Sigmoid colon (tissue), 3 donors: ENCODE measurements around the gene CHN2.

ENCODE experiments used
- POLR2A ChIP-seq, 2 donors: fragments of 450-650 bp; IDR thresholded peaks; one replicate each; pipeline ENCODE4 v1.6.1; 2016; ENCODE audit warnings: antibody characterized with exemption in 2 of 2, mild to moderate bottlenecking in 2 of 2, moderate library complexity in 2 of 2
- TF ChIP-seq, protein P1 (sequence below), 4 experiments: fragments of 450-650 bp in 3 of 4; fragments of 200-600 bp in 1 of 4; IDR thresholded peaks; one replicate each; pipeline ENCODE4 v1.5.1; 2016 to 2019; ENCODE audit warnings: antibody characterized with exemption in 4 of 4, mild to moderate bottlenecking in 3 of 4, moderate library complexity in 2 of 4

DNA sequence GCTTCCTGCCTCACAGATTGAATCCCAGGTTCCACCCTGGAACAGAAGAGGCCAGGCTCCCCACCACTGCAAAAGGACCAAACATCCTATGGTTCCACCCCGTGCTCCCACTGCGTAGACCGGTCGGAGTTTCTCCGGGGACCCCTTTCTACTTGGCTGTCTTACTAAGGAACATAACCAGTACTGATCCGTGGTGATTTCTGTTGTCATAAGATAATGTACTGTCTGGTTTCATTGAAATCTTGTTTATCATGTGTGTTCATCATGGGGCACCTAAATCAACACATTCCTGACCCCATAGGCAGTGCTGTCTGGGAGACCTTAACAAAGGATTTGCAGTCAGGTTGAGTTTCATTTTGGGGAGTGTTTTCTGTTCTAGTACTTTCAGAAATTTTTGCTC is 104.5 kb downstream of the CHN2 start:
- TF ChIP-seq, protein P1, sequence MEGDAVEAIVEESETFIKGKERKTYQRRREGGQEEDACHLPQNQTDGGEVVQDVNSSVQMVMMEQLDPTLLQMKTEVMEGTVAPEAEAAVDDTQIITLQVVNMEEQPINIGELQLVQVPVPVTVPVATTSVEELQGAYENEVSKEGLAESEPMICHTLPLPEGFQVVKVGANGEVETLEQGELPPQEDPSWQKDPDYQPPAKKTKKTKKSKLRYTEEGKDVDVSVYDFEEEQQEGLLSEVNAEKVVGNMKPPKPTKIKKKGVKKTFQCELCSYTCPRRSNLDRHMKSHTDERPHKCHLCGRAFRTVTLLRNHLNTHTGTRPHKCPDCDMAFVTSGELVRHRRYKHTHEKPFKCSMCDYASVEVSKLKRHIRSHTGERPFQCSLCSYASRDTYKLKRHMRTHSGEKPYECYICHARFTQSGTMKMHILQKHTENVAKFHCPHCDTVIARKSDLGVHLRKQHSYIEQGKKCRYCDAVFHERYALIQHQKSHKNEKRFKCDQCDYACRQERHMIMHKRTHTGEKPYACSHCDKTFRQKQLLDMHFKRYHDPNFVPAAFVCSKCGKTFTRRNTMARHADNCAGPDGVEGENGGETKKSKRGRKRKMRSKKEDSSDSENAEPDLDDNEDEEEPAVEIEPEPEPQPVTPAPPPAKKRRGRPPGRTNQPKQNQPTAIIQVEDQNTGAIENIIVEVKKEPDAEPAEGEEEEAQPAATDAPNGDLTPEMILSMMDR (IDR thresholded peaks at IDR 0.05): no peak
- no peak for TF ChIP-seq POLR2A (IDR thresholded peaks at IDR 0.05)
